Measurements from ENCODE around the gene EPB41. TPM values are rescaled to one million over a fixed set of nuclear protein-coding genes. Genes with fewer than 3 reads are reported as not detected.
"Not testable (repeated sequence)": the region's sequence is repeated elsewhere in the genome, so short reads cannot be mapped to it uniquely, and the experiment has no call there.

EPB41 gene
- total RNA-seq, 3 donors from 2014 or later = 45.8 to 82.2 (median 76.3) TPM

DNA sequence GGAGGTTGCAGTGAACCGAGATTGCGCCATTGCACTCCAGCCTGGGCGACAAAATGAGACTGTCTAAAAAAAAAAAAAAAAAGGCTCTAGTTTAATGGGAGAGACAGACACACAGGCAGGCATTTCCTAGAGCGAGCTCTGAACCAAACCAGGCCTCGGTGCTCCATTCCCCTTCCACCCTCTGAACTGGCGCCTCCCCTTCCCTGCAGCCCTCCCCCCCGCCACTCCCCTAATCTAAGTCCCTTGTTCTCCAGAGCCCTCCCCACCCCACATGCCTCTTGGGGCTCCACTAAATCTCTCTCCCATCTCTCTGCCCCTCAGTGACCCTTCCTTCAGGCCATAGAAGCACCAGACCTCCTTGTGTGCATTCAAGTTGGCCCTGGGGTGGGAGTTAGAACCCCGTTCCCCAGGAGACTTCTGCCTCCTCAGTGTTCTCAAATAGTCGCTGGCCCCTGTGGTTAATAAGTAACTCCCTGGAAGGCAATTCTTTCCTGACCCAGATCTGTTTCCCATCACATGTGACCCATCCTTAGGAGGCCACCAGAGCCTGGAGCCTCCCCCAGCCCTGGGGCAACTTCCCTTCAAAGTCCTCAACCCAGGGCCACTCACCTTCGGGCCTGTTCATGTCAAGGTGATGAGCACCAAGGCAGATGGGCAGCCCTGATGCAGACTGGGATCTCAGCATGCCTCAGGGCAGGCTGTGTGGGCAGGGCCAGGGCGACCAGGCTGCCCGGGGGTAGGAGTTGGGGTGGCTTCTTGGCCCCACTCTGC, 42.6 kb upstream of the EPB41 start:
- intact Hi-C loops (cut with DNase I, micrococcal nuclease) = loop anchor here (5.0 to 10.0 kb wide), 3 partner anchors 85 to 347 kb away; no protein-coding TSS in a partner anchor
- H3K4me1 ChIP-seq (ENCODE audit: low read depth) = no peaks in the 10 kb centered on the region
- no peak overlapping the region for H3K4me3 ChIP-seq
- no peak for ATAC-seq
- H3K36me3 ChIP-seq (ENCODE audit: low read depth) = no peaks in the 10 kb centered on the region
- TF ChIP-seq, protein P1, sequence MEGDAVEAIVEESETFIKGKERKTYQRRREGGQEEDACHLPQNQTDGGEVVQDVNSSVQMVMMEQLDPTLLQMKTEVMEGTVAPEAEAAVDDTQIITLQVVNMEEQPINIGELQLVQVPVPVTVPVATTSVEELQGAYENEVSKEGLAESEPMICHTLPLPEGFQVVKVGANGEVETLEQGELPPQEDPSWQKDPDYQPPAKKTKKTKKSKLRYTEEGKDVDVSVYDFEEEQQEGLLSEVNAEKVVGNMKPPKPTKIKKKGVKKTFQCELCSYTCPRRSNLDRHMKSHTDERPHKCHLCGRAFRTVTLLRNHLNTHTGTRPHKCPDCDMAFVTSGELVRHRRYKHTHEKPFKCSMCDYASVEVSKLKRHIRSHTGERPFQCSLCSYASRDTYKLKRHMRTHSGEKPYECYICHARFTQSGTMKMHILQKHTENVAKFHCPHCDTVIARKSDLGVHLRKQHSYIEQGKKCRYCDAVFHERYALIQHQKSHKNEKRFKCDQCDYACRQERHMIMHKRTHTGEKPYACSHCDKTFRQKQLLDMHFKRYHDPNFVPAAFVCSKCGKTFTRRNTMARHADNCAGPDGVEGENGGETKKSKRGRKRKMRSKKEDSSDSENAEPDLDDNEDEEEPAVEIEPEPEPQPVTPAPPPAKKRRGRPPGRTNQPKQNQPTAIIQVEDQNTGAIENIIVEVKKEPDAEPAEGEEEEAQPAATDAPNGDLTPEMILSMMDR (IDR thresholded peaks at IDR 0.05) = no peak
- DNase-seq = no peak
- H3K9me3 ChIP-seq = no peaks in the 10 kb centered on the region

- intact Hi-C loops (cut with DNase I, micrococcal nuclease) = loop anchor here (10.0 kb wide), 2 partner anchors 90 to 350 kb away; no protein-coding TSS in a partner anchor
Measured at GRCh38 chr1:28875134-28875533, 39.2 kb upstream of the EPB41 start.

DNA sequence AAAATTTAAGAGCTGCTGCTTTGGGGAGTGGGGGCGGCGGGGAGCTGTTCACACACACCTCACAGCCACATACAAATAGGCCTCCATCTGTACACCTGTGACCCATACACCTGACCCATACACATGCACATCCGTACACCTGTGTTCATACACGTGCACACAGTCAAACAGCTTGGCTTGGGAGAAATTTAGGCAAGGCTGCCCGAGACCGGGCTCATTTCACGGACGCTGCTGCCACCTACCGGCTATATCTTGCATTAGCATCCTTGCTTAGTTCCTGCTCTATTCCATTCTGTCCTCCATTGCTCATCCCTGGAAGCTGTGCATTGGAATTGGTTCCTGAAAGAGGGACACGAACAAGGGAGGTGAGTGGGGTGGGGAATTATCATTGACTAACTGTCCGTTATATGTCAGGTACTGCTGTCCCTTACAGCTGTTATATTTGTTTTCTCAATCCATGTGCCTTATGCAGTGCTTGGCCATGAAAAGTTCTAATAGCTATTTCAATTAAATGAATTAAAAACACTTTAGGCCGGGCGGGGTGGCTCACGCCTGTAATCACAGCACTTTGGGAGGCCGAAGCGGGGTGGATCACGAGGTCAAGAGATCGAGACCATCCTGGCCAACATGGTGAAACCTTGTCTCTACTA, 37.1 kb upstream of the EPB41 start:
- DNase-seq (peak; percentile 59 to 83 (median 79)), ATAC-seq (peak; percentile 92)
- intact Hi-C loops (cut with DNase I, micrococcal nuclease) = loop anchor here (10.0 kb wide), 2 partner anchors 92 to 352 kb away; no protein-coding TSS in a partner anchor
- TF ChIP-seq, protein P1 (IDR thresholded peaks at IDR 0.05) = peak; percentile 75
- no peak overlapping the region for H3K4me3 ChIP-seq
- H3K4me1 ChIP-seq (ENCODE audit: low read depth) = no peaks in the 10 kb centered on the region
- H3K9me3 ChIP-seq = no peaks in the 10 kb centered on the region
- H3K36me3 ChIP-seq (ENCODE audit: low read depth) = no peaks in the 10 kb centered on the region

More at GRCh38 chr1:28875134-28875533, 39.2 kb upstream of the EPB41 start:
- not testable (repeated sequence) for ATAC-seq; H3K4me1 ChIP-seq (ENCODE audit: low read depth); DNase-seq; H3K9me3 ChIP-seq; H3K4me3 ChIP-seq; H3K36me3 ChIP-seq (ENCODE audit: low read depth)

DNA sequence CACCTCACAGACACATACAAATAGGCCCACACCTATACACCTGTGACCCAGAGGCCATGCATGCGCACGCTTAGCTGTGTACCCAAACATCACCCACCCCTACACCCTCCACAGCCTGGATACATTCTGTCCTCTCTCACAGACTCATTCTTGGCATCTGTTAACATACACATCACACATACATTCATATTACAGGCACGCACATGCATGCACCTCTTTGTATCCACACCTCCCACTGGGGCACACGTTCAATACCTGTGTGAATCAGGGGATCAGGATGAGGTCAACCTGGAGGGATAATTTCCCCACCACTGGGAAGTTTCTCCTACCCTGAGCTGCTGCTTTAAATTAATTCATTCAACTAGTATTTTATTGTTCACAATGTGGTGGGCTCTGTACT, 35.6 kb upstream of the EPB41 start:
- intact Hi-C loops (cut with DNase I, micrococcal nuclease) = loop anchor here (10.0 kb wide), 2 partner anchors 94 to 354 kb away; no protein-coding TSS in a partner anchor
- no peak overlapping the region for H3K4me3 ChIP-seq
- DNase-seq (no peak), ATAC-seq (no peak)
- H3K9me3 ChIP-seq = no peaks in the 10 kb centered on the region
- H3K36me3 ChIP-seq (ENCODE audit: low read depth) = no peaks in the 10 kb centered on the region
- no peaks in the 10 kb centered on the region for H3K4me1 ChIP-seq (ENCODE audit: low read depth)
- TF ChIP-seq, protein P1 (IDR thresholded peaks at IDR 0.05) = no peak

GRCh38 chr1:28882009-28882628, 32.2 kb upstream of the EPB41 start:
- Histone ChIP-seq H3K4me1 (ENCODE audit: low read depth) (peaks cover 12% of the 10 kb centered on the region), H3K9me3 (no peaks in the 10 kb centered on the region), H3K4me3 (no peak overlapping the region), H3K36me3 (ENCODE audit: low read depth) (no peaks in the 10 kb centered on the region)
- ATAC-seq = peak; percentile 73
- intact Hi-C loops (cut with DNase I, micrococcal nuclease) = loop anchor here in 1 of 2 donors (5.0 kb wide), 2 partner anchors 150 to 320 kb away; no protein-coding TSS in a partner anchor
- TF ChIP-seq, protein P1 (IDR thresholded peaks at IDR 0.05) = peak; percentile 77
- DNase-seq = peak; percentile 86 to 93 (median 91)

Data from mucosa of descending colon (tissue), 3 donors.